HG02840 (cell line): ENCODE data around the gene MAP2K1.
A peak's percentile ranks its signal among the peaks of the same experiment; 100 is the strongest.
"Not testable (repeated sequence)": the region's sequence is repeated elsewhere in the genome, so short reads cannot be mapped to it uniquely, and the experiment has no call there.

Source experiments
- ATAC-seq: cut with Tn5 transposase; IDR thresholded peaks from one replicate; pipeline ENCODE4 v1.9.1; 2021; ENCODE audit warnings: mild to moderate bottlenecking, moderate library complexity, moderate number of reproducible peaks; ENCODE audit not compliant: unreplicated experiment, low FRiP score

Gene MAP2K1

DNA sequence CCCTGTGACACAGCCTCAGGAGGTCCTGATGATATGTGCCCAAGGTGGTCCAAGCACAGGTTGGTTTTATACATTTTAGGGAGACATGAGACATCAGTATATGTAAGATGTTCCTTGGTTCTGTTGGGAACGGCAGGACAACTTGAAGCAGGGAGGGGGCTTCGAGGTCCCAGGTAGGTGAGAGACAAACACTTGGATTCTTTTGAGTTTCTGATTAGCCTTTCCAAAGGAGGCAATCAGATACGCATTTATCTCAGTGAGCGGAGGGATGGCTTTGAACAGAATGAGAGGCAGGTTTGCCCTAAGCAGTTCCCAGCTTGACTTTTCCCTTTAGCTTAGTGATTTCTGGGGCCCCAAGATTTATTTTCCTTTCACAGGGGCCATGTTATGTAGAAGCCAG lies 84.1 kb downstream of the MAP2K1 start:
- not testable (repeated sequence) for ATAC-seq

DNA sequence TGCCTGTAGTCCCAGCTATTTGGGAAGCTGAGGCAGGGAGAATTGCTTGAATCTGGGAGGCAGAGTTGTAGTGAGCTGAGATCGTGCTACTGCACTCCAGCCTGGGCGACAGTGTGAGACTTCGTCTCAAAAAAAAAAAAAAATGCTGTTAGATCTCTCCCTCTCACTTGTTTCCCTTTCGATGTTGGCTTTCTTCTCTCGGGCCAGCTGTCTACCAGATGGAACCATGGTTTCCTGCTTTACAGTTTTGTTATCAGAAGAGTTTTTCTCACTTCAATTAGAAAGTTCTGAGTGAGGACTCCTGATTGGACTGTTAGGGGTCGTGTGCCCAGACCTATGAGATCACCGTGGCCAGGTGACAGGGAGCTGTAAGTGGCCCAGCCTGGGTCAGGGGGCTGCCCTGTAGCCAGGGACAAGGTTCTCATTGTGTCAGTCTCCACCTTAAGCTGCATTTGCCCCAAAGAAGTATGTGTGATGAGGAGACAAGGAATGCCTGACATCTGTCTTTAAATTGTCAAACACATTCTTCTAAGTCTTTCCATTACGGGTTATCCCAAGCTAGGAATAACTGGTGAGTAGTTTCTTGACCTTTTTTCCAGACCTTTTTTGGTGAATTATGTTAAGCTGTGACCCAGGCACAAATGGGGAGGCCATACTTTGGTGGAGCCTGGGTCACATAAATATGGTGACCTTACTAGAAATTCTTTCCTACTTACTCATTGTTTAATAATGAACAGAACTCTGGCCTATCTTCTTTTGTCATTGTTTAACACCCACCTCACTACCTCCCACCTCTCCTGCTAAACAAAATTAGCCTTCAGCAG lies 85.7 kb downstream of the MAP2K1 start:
- ATAC-seq: peak; percentile 66

DNA sequence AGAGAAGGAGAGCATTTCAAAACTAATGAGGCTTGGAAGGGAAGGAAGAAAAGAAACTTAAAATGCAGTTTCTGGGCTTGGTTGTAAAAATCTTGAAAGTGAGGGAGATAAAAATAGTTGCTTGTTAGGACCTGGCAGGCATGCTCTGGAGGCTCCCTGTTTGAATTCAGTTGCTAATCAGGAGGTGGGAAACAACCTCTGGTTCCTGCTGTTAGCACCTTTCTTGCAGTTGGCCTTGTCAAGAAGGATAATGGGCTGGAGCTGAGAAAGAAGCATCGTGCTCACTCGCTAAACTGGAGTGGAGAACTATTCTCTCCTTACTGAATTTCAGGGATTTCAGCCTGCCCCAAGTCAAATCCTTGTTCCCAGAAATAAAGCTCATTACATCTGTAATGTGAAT lies 87.4 kb downstream of the MAP2K1 start:
- ATAC-seq: no peak

DNA sequence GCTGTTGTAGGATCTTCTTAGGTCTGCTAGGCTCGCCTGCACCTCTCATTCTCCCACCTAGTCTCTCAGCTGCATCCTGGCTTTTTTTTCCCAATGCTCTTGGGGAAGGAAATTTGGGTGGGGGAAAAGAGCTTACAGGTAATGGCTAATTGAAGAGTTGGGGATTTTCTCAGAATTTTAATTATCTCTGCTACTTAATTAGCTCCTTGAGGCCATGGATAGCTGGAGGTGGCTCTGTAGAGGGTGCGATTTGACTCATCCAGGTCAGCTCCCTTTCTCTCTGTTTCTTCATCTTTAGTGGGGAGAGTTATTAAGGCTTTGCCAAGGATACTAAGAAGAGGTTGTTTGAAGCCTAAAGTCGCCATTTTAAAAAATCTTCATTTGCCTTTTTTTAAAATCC lies 88.3 kb downstream of the MAP2K1 start:
- ATAC-seq: no peak

DNA sequence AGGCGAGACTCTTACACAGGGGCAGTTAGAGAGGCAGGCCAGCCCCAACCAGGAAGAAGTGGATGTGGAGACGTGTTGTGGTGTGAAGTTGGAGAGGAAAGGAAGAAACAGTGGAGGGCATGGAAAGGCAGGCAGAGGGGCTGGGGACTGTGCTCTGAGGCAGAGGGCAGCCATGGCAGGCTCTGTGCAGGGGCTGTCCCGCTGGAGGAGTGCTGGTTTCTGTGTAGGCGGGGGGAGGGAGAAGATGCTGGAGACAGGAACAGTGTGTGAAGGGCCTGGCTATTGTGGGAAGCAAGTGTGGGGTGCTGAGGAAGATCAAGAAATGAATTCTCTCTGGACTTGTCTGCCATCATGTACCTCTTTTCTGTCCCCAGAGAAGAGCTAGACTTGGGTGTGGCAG lies 89.8 kb downstream of the MAP2K1 start:
- ATAC-seq: no peak

DNA sequence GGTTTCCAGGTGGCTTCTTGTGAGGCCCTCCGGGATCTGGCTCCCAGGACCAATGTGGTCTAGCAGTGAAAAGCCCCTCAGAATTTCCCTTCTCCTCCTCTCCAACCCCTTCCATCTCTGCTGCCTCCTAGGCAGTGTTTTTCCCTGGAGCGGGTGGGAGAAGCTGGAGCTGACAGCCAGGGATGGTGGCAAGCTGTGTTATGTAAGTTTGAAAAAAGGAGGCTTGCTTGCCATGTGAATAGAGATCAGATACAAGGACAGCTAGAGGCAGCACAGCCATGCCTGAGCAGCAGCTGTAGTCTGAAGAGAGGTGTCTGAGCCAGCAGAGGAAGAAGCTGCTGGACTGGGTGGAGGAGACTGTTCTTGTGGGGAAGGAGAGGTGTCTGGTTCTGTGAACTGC lies 90.3 kb downstream of the MAP2K1 start:
- ATAC-seq: no peak

DNA sequence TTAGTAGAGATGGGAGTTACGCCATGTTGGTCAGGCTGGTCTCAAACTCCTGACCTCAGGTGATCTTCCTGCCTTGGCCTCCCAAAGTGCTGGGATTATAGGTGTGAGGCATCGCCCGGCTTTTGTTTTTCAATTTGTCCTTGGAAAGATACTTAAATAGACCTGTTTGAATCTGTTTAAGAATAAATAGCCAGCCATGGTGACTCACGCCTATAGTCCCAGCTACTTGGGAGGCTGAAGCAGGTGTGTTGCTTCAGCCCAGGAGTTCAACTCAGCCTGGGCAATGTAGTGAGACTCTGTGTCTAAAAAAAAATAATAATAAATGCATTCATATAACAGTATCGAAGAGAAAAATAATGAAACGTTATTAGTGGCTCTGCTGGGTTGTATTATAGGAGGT lies 93.6 kb downstream of the MAP2K1 start:
- ATAC-seq: no peak

DNA sequence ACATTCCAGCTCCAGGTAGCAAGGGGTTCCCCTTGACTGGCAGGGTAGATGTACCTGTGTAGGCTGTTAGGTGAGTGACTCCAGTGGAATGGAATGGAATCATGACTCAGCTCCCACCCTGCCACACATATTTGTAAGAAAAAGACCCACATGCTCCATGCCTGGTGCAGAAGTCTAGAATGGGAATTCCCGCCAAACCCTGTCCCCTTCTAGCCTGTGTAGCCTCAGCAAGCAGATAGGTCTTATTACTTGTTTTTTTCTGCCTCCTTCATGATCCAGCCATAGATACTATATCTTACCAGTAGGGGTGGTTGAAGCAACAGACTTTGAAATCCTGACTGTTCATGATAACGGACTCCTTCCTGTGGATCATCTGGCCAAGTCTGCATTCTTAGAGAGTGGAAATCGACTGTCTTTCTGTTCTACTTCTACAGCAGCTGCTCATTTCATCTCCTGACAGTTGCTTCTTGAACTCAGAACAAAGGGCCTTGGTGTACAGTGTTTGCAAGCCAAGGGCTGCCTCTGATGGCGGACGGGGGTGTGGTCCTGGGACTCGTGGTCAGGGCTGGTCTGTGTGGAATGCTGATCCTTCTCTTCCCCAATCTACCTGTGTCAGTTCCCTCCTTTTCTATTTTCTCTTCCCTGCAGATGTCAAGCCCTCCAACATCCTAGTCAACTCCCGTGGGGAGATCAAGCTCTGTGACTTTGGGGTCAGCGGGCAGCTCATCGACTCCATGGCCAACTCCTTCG lies 94.6 kb downstream of the MAP2K1 start:
- ATAC-seq: no peak

GRCh38 chr15:66482539-66482938 lies 95.8 kb downstream of the MAP2K1 start:
- no peak for ATAC-seq

DNA sequence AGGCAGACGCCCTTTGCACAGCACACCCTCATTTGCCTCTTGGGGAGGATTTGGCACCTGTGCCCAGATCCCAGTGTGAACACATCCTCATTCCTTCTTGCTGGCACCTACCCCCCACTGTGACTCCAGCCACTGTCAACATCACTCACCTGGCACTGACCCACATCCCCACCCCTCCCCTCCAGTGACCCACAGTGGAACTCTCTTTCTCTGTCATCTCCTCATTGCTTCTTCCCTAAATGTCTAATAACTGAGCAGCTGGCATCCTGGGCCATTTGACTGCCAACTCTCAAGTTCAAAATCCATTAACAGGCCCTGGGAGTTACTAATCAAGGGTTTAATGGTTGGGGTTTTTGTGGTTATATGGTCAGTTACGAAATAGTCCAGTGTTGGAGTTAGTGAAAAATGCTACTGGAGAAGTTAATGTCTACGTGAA lies 96.4 kb downstream of the MAP2K1 start:
- ATAC-seq: no peak

DNA sequence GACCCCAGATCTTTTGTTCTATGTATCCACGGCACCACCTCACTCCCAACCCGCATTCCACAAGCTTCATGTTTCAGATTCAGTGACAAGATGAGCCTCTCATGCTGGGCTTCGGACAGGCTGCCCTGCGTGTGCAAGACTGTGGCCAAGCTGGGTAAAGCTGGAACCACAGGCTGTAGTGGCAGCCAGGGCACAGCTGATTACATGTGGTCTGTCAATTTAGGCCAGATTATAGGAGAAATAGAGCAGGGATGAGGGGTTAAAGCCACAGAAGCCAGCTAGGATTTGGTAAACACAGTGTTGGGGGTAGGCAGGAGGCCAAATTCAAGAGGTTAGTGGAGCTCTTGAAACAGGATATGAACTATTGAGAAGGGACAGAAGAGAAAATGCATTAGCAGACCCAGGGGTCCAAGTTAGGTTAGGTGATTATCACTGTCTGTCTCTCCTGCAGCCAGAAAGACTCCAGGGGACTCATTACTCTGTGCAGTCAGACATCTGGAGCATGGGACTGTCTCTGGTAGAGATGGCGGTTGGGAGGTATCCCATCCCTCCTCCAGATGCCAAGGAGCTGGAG lies 97.9 kb downstream of the MAP2K1 start:
- no peak for ATAC-seq

GRCh38 chr15:66486887-66487286 lies 100.2 kb downstream of the MAP2K1 start:
- ATAC-seq: no peak

DNA sequence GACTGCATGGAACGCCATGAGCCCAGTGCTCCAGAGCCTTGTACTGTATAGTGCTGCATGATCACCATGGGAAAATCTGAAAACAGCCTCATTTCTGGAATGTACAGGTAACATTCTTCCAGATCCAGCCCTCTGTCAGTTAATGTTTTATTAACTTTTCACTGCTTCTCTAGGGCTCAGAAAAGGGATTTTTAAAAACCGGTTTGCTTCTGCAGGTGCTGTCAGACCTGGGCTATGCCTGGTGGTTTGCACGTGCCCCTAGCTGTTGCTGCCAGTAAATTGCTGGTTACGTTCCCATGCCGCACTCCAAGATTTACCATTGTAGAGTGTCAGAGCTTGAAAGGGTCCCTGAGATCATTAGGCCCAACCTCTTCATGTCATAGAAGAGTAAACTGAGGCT lies 101.8 kb downstream of the MAP2K1 start:
- no peak for ATAC-seq

GRCh38 chr15:66489179-66489791 lies 102.6 kb downstream of the MAP2K1 start:
- ATAC-seq: no peak

- ATAC-seq: no peak
Observed at GRCh38 chr15:66491846-66492245, 105.1 kb downstream of the MAP2K1 start.

GRCh38 chr15:66494262-66494661 lies 107.5 kb downstream of the MAP2K1 start:
- no peak for ATAC-seq

- peak; percentile 27 for ATAC-seq
Observed at GRCh38 chr15:66496951-66497501, 110.3 kb downstream of the MAP2K1 start.

GRCh38 chr15:66497502-66498455 lies 111.1 kb downstream of the MAP2K1 start, which contains the start of gene SNAPC5:
TSS of gene SNAPC5 (minus strand) at chr15:66497762. CDS start at chr15:66497731, 31 bp downstream.
- peak; percentile 84 for ATAC-seq
